Measurements from ENCODE around the gene TMC1. TPM values are rescaled to one million over a fixed set of nuclear protein-coding genes. Genes with fewer than 3 reads are reported as not detected.
"Not testable (repeated sequence)": the region's sequence is repeated elsewhere in the genome, so short reads cannot be mapped to it uniquely, and the experiment has no call there.

TMC1 gene
- total RNA-seq, 2 donors from 2014 or later = 0.29 to 0.42 TPM

- Histone ChIP-seq H3K4me3 (no peak overlapping the region), H3K9ac (ENCODE audit: low read depth in 2 of 2, low read length in 2 of 2) (no peak overlapping the region), H3K4me1 (no peaks in the 10 kb centered on the region), H3K9me3 (no peaks in the 10 kb centered on the region), H3K27ac (no peak overlapping the region), H3K27me3 (no peaks in the 10 kb centered on the region), H3K36me3 (no peaks in the 10 kb centered on the region)
- no peak for TF ChIP-seq CTCF (IDR thresholded peaks at IDR 0.05)
- intact Hi-C loops (cut with DNase I) = no loop called here
- DNase-seq = no peak
Observed at GRCh38 chr9:72836790-72837189, 315.4 kb downstream of the TMC1 start.

GRCh38 chr9:72839085-72839484, 317.7 kb downstream of the TMC1 start:
- no peak overlapping the region for H3K4me3 ChIP-seq
- H3K4me1 ChIP-seq = no peaks in the 10 kb centered on the region
- H3K9ac ChIP-seq (ENCODE audit: low read depth in 2 of 2, low read length in 2 of 2) = no peak overlapping the region
- TF ChIP-seq CTCF (IDR thresholded peaks at IDR 0.05) = no peak
- DNase-seq = no peak
- no peaks in the 10 kb centered on the region for H3K9me3 ChIP-seq
- no peaks in the 10 kb centered on the region for H3K27me3 ChIP-seq
- H3K27ac ChIP-seq = no peak overlapping the region
- no peaks in the 10 kb centered on the region for H3K36me3 ChIP-seq
- intact Hi-C loops (cut with DNase I) = no loop called here

GRCh38 chr9:72843520-72844439, 322.4 kb downstream of the TMC1 start:
- Histone ChIP-seq H3K27me3 (no peaks in the 10 kb centered on the region), H3K27ac (no peak overlapping the region), H3K4me3 (no peak overlapping the region), H3K9me3 (no peaks in the 10 kb centered on the region), H3K9ac (ENCODE audit: low read depth in 2 of 2, low read length in 2 of 2) (no peak overlapping the region), H3K4me1 (no peaks in the 10 kb centered on the region), H3K36me3 (no peaks in the 10 kb centered on the region)
- no peak for TF ChIP-seq CTCF (IDR thresholded peaks at IDR 0.05)
- intact Hi-C loops (cut with DNase I) = no loop called here
- no peak for DNase-seq

- TF ChIP-seq CTCF (IDR thresholded peaks at IDR 0.05) = no peak
- H3K36me3 ChIP-seq = no peaks in the 10 kb centered on the region
- intact Hi-C loops (cut with DNase I) = no loop called here
Observed at GRCh38 chr9:72844440-72844768, 323.0 kb downstream of the TMC1 start.

GRCh38 chr9:72845052-72845451, 323.6 kb downstream of the TMC1 start:
- H3K9me3 ChIP-seq; H3K27me3 ChIP-seq; H3K9ac ChIP-seq (ENCODE audit: low read depth in 2 of 2, low read length in 2 of 2); H3K36me3 ChIP-seq; H3K4me3 ChIP-seq; H3K4me1 ChIP-seq; DNase-seq; H3K27ac ChIP-seq; intact Hi-C loops (cut with DNase I): not testable (repeated sequence)

More at GRCh38 chr9:72844440-72844768, 323.0 kb downstream of the TMC1 start:
- Histone ChIP-seq H3K27ac (no peak overlapping the region), H3K27me3 (no peaks in the 10 kb centered on the region), H3K4me3 (no peak overlapping the region), H3K4me1 (no peaks in the 10 kb centered on the region), H3K9ac (ENCODE audit: low read depth in 2 of 2, low read length in 2 of 2) (no peak overlapping the region), H3K9me3 (no peaks in the 10 kb centered on the region)
- no peak for DNase-seq

GRCh38 chr9:72850209-72850608, 328.8 kb downstream of the TMC1 start:
- H3K27ac ChIP-seq; H3K4me1 ChIP-seq; H3K9ac ChIP-seq (ENCODE audit: low read depth in 2 of 2, low read length in 2 of 2); intact Hi-C loops (cut with DNase I); H3K27me3 ChIP-seq; H3K9me3 ChIP-seq; H3K36me3 ChIP-seq; H3K4me3 ChIP-seq; DNase-seq: not testable (repeated sequence)
